GM19099 (cell line): Measurements from ENCODE around the gene SLC5A2.

Experiments
- POLR2A ChIP-seq: IDR thresholded peaks from 3 replicates; pipeline ENCODE4 v1.6.1; 2011; ENCODE audit warnings: low read depth; ENCODE audit not compliant: insufficient read length; ENCODE audit errors: extremely low read depth

SLC5A2 gene

GRCh38 chr16:31501226-31501965 lies 18.5 kb downstream of the SLC5A2 start:
- TF ChIP-seq POLR2A = no peak

DNA sequence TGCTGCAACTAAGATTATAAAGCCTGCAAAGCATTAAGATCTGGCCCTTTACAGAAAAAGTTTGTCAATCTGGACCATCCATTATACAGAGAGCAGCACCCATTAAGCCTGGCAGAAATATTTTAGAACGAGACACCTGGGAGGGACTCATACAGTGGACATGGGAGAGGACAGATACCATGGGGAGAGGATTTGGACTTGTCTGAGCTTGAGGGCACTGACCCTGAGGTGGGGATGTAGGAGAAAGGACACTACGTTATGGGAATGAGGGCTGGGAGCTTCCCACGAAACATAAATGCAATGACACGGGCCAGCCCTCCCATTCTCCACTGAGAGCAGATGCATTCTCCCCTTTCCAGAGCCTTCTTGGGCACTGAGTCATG lies 19.0 kb downstream of the SLC5A2 start:
- no peak for TF ChIP-seq POLR2A

- no peak for TF ChIP-seq POLR2A
These were observed 20.1 kb downstream of the SLC5A2 start for GRCh38 chr16:31502981-31503380.

- TF ChIP-seq POLR2A = no peak
These were observed 21.2 kb downstream of the SLC5A2 start for GRCh38 chr16:31504159-31504558.

- no peak for TF ChIP-seq POLR2A
These were observed 22.6 kb downstream of the SLC5A2 start for GRCh38 chr16:31505483-31505882.

DNA sequence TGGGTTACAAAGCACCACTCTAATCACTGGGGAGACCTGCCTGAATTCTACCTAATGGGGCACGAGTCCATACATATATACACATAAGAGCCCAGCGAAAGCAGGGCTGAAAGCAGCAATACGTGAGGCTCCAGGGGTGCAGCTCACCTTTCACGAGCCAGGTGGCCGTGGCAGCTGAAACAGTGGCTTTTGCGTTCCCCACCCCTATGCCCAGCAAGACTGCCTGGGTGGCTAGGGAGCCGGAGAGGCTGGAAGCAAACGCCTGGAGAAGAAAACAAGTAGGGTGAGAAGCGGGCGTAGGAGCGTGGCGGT lies 24.6 kb downstream of the SLC5A2 start:
- no peak for TF ChIP-seq POLR2A

DNA sequence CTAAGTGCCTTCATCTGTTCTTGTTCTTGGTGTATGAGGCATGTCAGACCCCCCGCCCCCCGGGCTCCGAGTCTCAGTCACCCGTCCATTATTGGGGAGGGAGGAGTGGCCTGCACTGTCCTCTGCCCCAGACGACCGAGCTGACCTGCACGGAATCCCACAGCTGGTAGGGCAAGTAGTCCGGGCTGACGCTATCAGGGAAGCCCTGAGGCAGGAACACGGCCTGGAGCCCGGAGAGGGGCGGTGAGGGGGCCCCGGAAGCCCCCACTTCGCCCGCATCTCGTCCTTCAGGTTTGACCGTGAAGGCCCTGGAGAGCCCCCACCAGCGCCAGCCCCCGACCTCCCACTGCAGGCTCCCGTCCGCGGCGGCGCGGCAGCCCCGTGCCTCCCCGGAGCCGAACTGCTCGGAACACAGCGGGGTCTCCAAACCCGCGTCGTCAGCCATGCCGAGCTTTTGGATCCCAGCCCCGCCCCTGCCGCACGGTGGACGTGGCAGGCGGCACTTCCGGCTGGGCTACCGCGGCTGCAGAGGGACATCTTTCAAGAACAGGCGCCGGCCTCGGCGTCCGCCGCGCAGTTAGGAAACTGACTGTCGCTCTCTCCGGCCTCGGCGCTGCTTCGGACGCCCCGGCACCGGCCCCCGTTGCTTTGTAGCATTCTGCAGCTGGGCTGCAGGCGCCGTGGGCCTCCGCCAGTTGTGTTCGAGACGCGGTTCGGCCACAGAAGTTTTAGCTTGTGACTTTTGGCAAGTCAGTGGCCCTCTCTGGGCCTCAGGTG lies 25.2 kb downstream of the SLC5A2 start, which contains the start of gene RUSF1:
RUSF1 (minus strand) TSS at position 463 of the 777 bp plus-strand sequence; CDS start at position 445, 18 bp downstream.
- TF ChIP-seq POLR2A = peak; percentile 85

- TF ChIP-seq POLR2A = no peak
These were observed 25.8 kb downstream of the SLC5A2 start for GRCh38 chr16:31508706-31509195.

DNA sequence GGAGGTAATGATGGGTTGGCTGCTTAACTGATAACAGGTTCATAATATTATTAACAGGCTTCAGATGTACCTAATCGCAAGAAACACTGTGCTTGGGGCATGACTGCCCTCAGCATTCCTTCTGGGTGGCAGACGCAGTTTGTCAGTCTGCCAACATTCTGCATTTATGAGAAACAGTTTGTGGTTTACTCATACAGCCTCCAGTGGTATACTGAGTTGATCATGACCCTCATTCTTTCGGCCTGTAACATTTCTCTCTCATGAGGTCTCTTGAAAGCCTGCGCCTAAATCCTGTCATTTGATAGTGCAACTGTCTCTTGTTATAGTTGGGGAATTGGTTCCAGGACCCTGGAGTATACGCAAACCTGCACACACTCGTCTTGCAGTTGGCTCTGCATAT lies 30.2 kb downstream of the SLC5A2 start:
- no peak for TF ChIP-seq POLR2A

DNA sequence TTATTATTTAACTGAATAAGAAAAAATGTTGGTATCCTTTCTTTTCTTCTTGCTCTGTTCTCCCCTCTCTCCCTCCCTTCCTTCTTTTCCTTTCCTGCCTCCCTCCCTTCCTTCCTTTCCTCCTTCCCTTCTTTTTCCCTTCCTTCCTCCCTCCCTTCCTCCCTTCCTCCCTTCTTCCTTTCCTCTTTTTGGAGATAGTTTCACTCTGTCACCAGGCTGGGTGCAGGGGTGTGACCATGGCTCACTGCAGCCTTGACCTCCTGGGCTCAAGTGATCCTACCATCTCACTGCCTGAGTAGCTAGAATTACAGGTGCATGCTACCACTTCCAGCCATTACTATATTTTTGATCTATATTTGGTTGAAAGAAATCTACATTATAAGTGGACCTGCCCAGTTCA lies 31.0 kb downstream of the SLC5A2 start:
- TF ChIP-seq POLR2A = no peak

DNA sequence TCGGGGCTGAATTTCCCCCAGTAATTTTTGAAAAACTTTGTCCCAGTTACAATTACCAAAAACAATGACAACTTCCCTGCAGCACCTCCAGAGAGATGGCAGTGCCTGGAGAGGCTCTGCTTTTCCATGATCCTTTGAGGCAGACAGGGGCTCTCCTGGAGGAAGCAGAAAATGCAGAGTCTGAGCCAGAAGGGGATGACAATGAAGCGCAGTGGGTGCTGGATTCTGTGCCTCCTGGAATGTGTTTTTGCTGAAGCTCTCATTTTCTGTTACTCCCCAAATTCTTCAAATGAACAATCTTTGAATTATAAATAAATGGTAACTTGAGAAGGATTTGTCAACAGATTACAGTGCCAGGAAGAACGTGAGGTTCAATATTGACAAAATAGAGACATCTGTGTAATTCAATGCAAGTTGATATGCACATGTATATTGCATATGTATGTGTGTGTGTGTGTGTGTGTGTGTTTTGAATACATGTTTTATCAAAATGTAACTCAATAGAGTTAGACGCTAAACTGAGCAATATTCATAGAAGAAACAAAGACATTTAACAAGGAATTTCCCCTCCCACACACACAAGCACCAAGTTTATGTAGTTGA lies 35.0 kb downstream of the SLC5A2 start:
- TF ChIP-seq POLR2A = no peak

DNA sequence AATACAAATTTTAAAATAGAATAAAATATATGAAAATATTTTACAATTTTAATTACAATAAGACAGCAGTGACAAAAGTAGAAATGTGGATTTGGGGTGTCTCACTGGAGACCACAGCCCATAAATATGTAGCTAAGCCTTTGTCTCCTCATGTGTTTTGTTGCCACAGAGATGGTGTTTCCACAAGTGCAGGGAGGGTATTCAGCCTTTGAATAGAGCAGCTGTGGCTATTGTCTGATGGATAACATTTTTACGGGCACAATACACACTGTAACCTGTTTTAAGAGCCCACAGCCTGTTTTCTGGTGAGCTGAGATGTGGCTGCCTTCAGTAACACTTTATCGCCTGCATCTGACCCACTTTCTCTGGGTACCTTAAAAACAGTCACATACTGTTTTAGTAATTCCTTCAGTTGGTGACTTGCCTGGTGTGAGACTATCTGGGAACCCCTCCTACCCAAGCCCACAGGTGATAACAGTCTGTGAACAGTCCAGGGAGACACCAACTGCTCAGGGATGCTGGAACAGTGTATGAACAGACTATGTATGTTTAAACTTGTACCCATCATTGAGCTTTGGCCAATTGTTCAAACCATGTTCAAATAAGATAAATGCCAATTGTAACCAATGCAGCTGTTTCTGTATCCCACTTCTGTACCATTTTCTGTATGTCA lies 37.0 kb downstream of the SLC5A2 start:
- TF ChIP-seq POLR2A = no peak

DNA sequence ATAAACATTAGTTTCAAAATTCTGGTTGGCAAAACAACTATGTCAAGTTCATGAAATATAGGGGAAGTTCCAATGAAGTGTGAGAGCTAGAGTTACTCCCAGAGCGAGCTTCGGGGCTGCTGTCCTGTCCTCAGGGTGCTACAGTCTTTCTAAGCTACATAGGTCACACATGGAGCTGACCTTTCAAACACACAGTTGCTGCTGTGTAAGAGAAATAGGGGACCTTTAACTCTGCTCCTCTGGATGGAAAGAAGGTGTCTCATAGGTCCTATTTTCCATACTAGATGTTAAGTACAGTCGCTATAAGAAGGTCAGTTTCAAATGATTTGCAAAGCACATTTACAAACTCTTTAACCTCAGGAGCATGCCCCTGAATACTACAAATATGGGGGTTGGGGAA lies 38.4 kb downstream of the SLC5A2 start:
- no peak for TF ChIP-seq POLR2A

- no peak for TF ChIP-seq POLR2A
These were observed 39.1 kb downstream of the SLC5A2 start for GRCh38 chr16:31522071-31522470.

GRCh38 chr16:31525113-31525512 lies 42.2 kb downstream of the SLC5A2 start:
- TF ChIP-seq POLR2A = no peak

DNA sequence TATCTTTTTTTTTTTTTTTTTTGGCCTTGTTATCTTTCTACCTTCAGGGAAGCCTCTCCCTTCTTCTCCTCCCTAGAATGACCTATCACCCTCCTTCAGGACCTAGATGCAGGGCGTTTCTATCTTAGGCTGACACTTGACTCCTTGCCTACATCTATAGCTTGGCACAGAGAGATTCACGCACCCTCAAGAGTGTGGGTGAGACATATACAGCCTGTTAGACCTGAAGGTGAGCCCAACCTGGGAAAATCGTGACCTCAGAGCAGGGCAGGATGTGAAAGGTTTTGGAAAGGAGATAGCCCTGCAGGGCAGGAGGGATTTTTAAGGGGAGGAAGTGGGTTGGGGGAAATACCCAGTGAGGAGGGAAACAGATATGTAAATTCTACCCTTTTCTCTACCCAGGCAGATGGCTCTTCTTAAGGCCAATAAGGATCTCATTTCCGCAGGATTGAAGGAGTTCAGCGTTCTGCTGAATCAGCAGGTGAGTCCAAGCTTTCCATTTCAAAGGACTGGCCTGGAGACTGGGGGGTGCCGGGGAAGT lies 44.9 kb downstream of the SLC5A2 start, which contains the start of gene AHSP:
AHSP (plus strand) TSS at position 167 of the 541 bp plus-strand sequence; CDS start at position 407, 240 bp downstream.
- TF ChIP-seq POLR2A = no peak
